ENCODE measurements around the gene SLC34A1.
"Not testable (repeated sequence)": the region's sequence is repeated elsewhere in the genome, so short reads cannot be mapped to it uniquely, and the experiment has no call there.

SLC34A1 gene

DNA sequence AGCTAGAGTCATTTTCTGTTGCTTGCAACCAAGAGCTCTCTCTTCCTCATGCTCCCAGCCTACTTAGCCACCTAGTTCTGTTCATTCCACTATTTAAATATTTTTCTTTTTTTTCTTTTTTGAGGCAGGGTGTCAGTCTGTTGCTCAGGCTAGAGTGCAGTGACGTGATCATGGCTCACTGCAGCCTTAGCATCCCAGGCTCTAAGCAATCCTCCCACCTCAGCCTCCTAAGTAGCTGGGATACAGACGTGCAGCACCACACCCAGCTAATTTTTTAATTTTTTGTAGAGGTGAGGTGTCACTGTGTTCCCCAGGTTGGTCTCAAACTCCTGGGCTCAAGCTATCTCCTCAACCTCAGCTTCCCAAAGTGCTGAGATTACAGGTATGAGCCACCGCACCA is 30.2 kb downstream of the SLC34A1 start:
- Histone ChIP-seq H3K27ac (ENCODE audit: low read depth, low read length, severe bottlenecking) (no peak overlapping the region), H3K4me1 (ENCODE audit: control insufficient read depth, insufficient read depth, low read length, poor library complexity, severe bottlenecking) (no peaks in the 10 kb centered on the region), H3K4me3 (ENCODE audit: extremely low read depth, insufficient read depth, low read length, poor library complexity, severe bottlenecking) (no peak overlapping the region), H3K9me3 (ENCODE audit: control insufficient read depth, low read length) (no peaks in the 10 kb centered on the region), H3K36me3 (ENCODE audit: control insufficient read depth, insufficient read depth, low read length) (no peaks in the 10 kb centered on the region)
- WGBS, 2 experiments (ENCODE audit: insufficient coverage in 2 of 2): 88 to 92% methylated on average over 1 to 2 of the region's 3 CpGs

GRCh38 chr5:177417081-177417480 is 32.8 kb downstream of the SLC34A1 start:
- 83 to 87% methylated on average over 5 of the region's 6 CpGs for WGBS, 2 experiments (ENCODE audit: insufficient coverage in 2 of 2)
- not testable (repeated sequence) for H3K36me3 ChIP-seq (ENCODE audit: control insufficient read depth, insufficient read depth, low read length); H3K4me1 ChIP-seq (ENCODE audit: control insufficient read depth, insufficient read depth, low read length, poor library complexity, severe bottlenecking); H3K27ac ChIP-seq (ENCODE audit: low read depth, low read length, severe bottlenecking); H3K9me3 ChIP-seq (ENCODE audit: control insufficient read depth, low read length); H3K4me3 ChIP-seq (ENCODE audit: extremely low read depth, insufficient read depth, low read length, poor library complexity, severe bottlenecking)

GRCh38 chr5:177419046-177419445 is 34.8 kb downstream of the SLC34A1 start:
- Histone ChIP-seq H3K36me3 (ENCODE audit: control insufficient read depth, insufficient read depth, low read length) (no peaks in the 10 kb centered on the region), H3K4me3 (ENCODE audit: extremely low read depth, insufficient read depth, low read length, poor library complexity, severe bottlenecking) (no peak overlapping the region), H3K9me3 (ENCODE audit: control insufficient read depth, low read length) (no peaks in the 10 kb centered on the region), H3K27ac (ENCODE audit: low read depth, low read length, severe bottlenecking) (no peak overlapping the region), H3K4me1 (ENCODE audit: control insufficient read depth, insufficient read depth, low read length, poor library complexity, severe bottlenecking) (no peaks in the 10 kb centered on the region)
- 86 to 100% methylated on average over 3 of the region's 3 CpGs for WGBS, 2 experiments (ENCODE audit: insufficient coverage in 2 of 2)

GRCh38 chr5:177420472-177420871 is 36.2 kb downstream of the SLC34A1 start:
- H3K4me3 ChIP-seq (ENCODE audit: extremely low read depth, insufficient read depth, low read length, poor library complexity, severe bottlenecking); H3K27ac ChIP-seq (ENCODE audit: low read depth, low read length, severe bottlenecking); H3K36me3 ChIP-seq (ENCODE audit: control insufficient read depth, insufficient read depth, low read length); H3K9me3 ChIP-seq (ENCODE audit: control insufficient read depth, low read length); H3K4me1 ChIP-seq (ENCODE audit: control insufficient read depth, insufficient read depth, low read length, poor library complexity, severe bottlenecking): not testable (repeated sequence)
- 80 to 94% methylated on average over 4 to 6 of the region's 7 CpGs for WGBS, 2 experiments (ENCODE audit: insufficient coverage in 2 of 2)

DNA sequence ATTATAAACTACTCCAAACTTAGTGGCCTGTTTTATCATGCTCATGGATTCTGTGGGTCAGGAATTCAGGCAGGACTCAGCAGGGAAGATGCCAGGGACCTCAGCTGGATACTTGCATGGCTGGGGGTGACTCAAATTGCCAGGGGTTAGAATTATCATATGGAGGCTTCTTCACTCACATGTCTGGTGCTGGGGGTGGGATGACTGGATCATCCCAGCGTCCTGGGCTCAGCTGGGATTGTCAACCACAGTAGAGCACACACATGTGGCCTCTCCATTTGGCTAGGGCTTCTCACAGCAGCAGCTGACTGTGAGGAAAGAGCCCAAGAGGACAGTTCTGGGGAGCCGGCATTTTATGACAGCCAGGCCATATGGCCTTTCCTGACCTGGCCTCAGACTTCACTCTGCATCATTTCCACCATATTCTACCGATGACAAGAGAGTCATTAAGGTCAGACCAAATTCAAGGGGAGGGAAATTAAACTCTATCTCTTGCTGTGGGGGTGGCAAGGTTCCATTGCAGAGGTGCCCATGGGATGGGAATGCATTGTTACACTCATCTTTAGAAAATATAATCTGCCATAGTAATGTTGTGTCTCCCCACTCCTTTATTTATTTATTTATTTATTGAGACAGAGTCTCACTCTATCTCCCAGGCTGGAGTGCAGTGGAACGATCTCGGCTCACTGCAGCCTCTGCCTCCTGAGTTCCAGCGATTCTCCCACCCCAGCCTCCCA is 37.0 kb downstream of the SLC34A1 start:
- WGBS, 2 experiments (ENCODE audit: insufficient coverage in 2 of 2): 94% methylated on average over 4 of the region's 6 CpGs; no CpG with 5 or more reads in 1 of the 2 experiments
- Histone ChIP-seq H3K27ac (ENCODE audit: low read depth, low read length, severe bottlenecking) (no peak overlapping the region), H3K36me3 (ENCODE audit: control insufficient read depth, insufficient read depth, low read length) (no peaks in the 10 kb centered on the region)

GRCh38 chr5:177423671-177424070 is 39.4 kb downstream of the SLC34A1 start:
- H3K36me3 ChIP-seq (ENCODE audit: control insufficient read depth, insufficient read depth, low read length): no peaks in the 10 kb centered on the region
- no peak overlapping the region for H3K27ac ChIP-seq (ENCODE audit: low read depth, low read length, severe bottlenecking)
- WGBS, 2 experiments (ENCODE audit: insufficient coverage in 2 of 2): 75 to 84% methylated on average over 1 to 2 of the region's 2 CpGs
- peaks cover 7% of the 10 kb centered on the region for H3K4me1 ChIP-seq (ENCODE audit: control insufficient read depth, insufficient read depth, low read length, poor library complexity, severe bottlenecking)
- no peak overlapping the region for H3K4me3 ChIP-seq (ENCODE audit: extremely low read depth, insufficient read depth, low read length, poor library complexity, severe bottlenecking)
- H3K9me3 ChIP-seq (ENCODE audit: control insufficient read depth, low read length): no peaks in the 10 kb centered on the region

More for the DNA sequence above, 37.0 kb downstream of the SLC34A1 start:
- H3K4me1 ChIP-seq (ENCODE audit: control insufficient read depth, insufficient read depth, low read length, poor library complexity, severe bottlenecking): peaks cover 6% of the 10 kb centered on the region
- H3K4me3 ChIP-seq (ENCODE audit: extremely low read depth, insufficient read depth, low read length, poor library complexity, severe bottlenecking): no peak overlapping the region
- no peaks in the 10 kb centered on the region for H3K9me3 ChIP-seq (ENCODE audit: control insufficient read depth, low read length)

GRCh38 chr5:177425196-177425800 is 41.1 kb downstream of the SLC34A1 start:
- WGBS, 2 experiments (ENCODE audit: insufficient coverage in 2 of 2): 67 to 68% methylated on average over 9 to 12 of the region's 13 CpGs

GRCh38 chr5:177425801-177426565 is 41.7 kb downstream of the SLC34A1 start:
- peak overlapping the region; percentile 96 for H3K27ac ChIP-seq (ENCODE audit: low read depth, low read length, severe bottlenecking)
- peaks cover 17% of the 10 kb centered on the region for H3K4me1 ChIP-seq (ENCODE audit: control insufficient read depth, insufficient read depth, low read length, poor library complexity, severe bottlenecking)
- H3K9me3 ChIP-seq (ENCODE audit: control insufficient read depth, low read length): no peaks in the 10 kb centered on the region
- H3K4me3 ChIP-seq (ENCODE audit: extremely low read depth, insufficient read depth, low read length, poor library complexity, severe bottlenecking): peak overlapping the region; percentile 54
- peaks cover 13% of the 10 kb centered on the region for H3K36me3 ChIP-seq (ENCODE audit: control insufficient read depth, insufficient read depth, low read length)
- WGBS, 2 experiments (ENCODE audit: insufficient coverage in 2 of 2): 1 to 2% methylated on average over 36 to 51 of the region's 52 CpGs

More at GRCh38 chr5:177425196-177425800, 41.1 kb downstream of the SLC34A1 start:
- Histone ChIP-seq H3K27ac (ENCODE audit: low read depth, low read length, severe bottlenecking) (peak overlapping the region; percentile 96), H3K36me3 (ENCODE audit: control insufficient read depth, insufficient read depth, low read length) (peaks cover 7% of the 10 kb centered on the region), H3K4me1 (ENCODE audit: control insufficient read depth, insufficient read depth, low read length, poor library complexity, severe bottlenecking) (peaks cover 17% of the 10 kb centered on the region), H3K9me3 (ENCODE audit: control insufficient read depth, low read length) (no peaks in the 10 kb centered on the region), H3K4me3 (ENCODE audit: extremely low read depth, insufficient read depth, low read length, poor library complexity, severe bottlenecking) (peak overlapping the region; percentile 54)

DNA sequence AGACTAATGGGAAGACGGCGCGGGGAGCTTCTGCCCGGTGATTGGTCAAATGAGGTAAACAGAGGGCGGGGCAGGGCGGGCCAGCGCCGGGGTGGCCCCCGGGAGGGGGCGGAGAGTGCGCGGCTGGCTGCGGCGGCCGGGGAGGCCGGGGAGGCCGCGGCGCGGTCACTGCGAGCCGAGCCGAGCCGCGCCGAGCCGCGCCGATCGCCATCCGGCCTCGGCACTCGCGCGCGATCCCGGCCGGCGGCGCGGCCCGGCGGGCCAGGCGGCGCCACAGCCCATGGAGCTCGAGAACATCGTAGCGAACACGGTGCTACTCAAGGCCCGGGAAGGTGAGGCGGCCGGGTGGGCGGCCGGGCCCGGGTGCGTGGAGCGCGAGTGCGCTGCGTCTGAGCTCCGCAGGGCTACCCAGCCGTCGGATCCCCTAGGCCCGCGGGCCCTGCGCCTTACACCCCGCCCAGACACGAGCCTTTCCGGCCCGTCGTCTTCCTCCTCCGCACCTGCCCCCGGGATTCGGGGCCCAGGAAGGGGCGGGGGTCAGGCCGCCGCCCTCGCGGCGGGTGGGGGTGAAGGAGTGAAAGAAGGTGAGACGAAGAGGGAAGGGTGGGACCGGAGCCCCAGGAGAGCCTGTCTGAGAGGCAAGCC is 42.5 kb downstream of the SLC34A1 start, which contains the start of gene GRK6:
Gene GRK6 (plus strand): TSS at position 111 of the 645 bp plus-strand sequence. CDS start 170 bp downstream, at position 281.
- Histone ChIP-seq H3K9me3 (ENCODE audit: control insufficient read depth, low read length) (no peaks in the 10 kb centered on the region), H3K4me3 (ENCODE audit: extremely low read depth, insufficient read depth, low read length, poor library complexity, severe bottlenecking) (peak within 1 kb of the TSS; percentile 76), H3K27ac (ENCODE audit: low read depth, low read length, severe bottlenecking) (peak within 1 kb of the TSS; percentile 96), H3K36me3 (ENCODE audit: control insufficient read depth, insufficient read depth, low read length) (peaks cover 20% of the 10 kb centered on the region), H3K4me1 (ENCODE audit: control insufficient read depth, insufficient read depth, low read length, poor library complexity, severe bottlenecking) (peaks cover 17% of the 10 kb centered on the region)
- whole genome bisulfite sequencing, 2 experiments (ENCODE audit: insufficient coverage in 2 of 2): 0 to 1% methylated on average over 46 to 53 of the region's 82 CpGs

DNA sequence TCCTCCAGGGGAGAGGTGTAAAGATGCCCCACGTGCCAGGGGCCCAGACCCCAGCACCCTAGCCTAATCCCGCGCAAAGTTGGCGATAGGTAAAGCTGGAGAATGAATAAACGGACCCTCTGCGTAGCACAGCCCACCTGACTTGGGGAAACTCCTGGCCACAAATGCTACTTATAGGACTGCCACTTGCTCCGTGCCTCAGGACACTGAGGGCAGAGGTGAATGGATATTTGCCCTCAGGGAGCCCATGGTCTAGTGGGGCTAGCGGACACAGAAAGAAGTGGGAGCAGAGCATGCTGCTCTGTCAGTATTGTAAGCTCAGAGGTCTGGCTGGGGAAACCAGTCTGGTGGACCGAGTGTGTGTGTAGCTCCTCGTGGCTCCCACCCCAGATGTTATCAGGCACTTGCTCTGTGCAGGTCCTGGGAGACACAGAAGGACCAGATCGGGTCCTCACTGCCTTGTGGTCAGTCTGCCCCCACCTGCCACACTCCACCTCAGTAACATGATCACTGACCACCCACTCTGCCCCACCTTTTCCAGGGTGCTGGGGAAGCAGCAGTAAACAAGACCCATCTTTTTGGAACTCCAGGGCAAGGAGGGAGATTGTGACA is 43.1 kb downstream of the SLC34A1 start:
- no peak overlapping the region for H3K27ac ChIP-seq (ENCODE audit: low read depth, low read length, severe bottlenecking)
- WGBS, 2 experiments (ENCODE audit: insufficient coverage in 2 of 2): 33 to 36% methylated on average over 10 to 11 of the region's 11 CpGs
- peak overlapping the region; percentile 76 for H3K4me3 ChIP-seq (ENCODE audit: extremely low read depth, insufficient read depth, low read length, poor library complexity, severe bottlenecking)
- peaks cover 17% of the 10 kb centered on the region for H3K4me1 ChIP-seq (ENCODE audit: control insufficient read depth, insufficient read depth, low read length, poor library complexity, severe bottlenecking)
- peaks cover 25% of the 10 kb centered on the region for H3K36me3 ChIP-seq (ENCODE audit: control insufficient read depth, insufficient read depth, low read length)
- no peaks in the 10 kb centered on the region for H3K9me3 ChIP-seq (ENCODE audit: control insufficient read depth, low read length)

All from mesodermal cell (in vitro differentiated cells).